Forelimb muscle (tissue), 1 donor: ENCODE data around the gene GALNT18. TPM values are rescaled to one million over a fixed set of nuclear protein-coding genes. Genes with fewer than 3 reads are reported as not detected.

Experiments
- DNase-seq: peaks from one replicate; pipeline ENCODE4 v3.0.0-alpha.2; 2013; ENCODE audit warnings: low read depth
- polyA plus RNA-seq: library from polyadenylated mRNA; unstranded; fragments of 120-200 nt; gene quantifications from one replicate; pipeline ENCODE4 v1.2.1, GENCODE V29; 2013; ENCODE audit not compliant: insufficient read length

GALNT18 gene
- polyA plus RNA-seq, 1 donor, result 10.0 TPM

DNA sequence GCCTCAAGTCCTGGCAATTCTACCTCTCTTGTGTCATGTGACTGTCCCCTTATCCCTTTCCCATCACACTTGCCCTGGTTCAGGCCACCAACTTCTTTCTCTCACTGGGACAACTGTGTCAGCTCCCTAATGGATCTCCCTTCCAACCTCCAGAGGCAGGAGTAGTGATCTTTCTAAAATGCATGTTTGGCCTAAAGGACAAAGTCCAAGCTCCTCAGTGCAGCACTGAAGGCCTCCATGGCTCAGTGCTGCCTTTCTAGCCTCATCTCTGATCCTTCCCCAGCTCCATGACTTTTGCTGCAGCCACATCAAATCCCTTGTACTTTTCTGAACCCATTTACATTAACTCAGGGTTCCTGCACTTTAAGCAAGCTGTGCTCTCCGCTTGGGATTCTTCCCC is 349.6 kb downstream of the GALNT18 start:
- DNase-seq, result no peak

DNA sequence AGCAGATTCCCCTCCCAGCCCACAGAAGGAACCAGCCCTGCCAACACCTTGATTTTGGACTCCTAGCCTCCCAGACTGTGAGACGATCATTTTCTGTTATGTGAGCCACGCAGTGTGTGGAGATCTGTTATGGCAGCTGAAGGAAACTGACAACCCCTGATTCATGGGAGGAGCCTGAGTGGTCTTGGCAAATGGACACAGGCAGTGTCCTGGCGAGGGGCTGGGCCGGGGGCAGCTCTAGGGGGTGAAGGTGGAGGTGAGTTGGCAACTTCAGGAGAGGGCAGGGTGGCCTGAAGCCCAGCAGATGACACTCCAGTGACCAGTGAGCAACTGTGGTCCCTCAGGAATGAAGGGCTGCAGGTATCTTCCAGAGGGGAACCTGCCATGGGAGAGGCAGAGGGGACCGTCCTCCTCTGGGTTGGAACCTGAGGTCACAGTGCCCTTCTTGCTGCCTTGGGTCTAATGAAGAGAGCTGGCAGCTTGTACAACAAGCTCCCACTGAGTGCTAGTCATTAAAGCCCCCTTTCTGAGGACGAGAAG is 351.5 kb downstream of the GALNT18 start:
- no peak for DNase-seq

DNA sequence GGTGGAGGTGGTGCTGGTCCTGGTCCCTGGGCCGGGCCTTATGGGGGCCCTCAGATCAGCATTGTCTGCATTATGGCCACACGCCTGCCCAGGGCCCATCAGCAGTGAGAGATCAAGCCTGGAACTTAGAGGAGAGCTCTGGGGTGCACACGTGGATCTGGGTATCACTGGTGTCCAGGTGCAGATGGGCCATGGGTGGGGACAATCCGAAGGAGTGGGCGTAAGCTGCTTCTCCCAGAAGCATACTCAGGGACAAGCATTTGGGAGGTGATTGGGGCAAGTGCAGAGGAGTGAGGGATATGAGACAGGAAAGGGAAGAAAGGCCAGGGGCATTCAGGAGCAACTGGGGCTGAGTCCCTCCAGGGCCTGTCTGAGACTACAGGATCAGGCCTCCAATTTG is 353.1 kb downstream of the GALNT18 start:
- DNase-seq, result no peak

DNA sequence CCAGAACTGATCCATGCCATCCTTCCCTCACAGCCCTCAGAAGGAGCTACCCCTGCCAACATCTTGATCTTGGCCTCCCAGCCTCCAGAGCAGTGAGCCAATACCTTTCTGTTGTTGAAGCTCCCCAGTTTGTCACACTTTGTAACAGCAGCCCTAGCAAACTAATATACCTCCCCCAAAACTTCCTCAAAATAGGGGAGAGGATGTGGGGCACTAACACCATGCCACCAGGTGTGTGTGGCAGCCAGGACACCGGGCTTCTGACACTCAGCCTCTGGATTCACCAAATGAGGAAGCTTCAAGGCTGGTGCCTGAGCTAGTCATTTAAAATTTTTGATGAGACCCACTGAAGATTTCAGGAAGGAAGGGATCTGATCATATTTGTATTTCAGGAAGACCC is 353.7 kb downstream of the GALNT18 start:
- no peak for DNase-seq

DNA sequence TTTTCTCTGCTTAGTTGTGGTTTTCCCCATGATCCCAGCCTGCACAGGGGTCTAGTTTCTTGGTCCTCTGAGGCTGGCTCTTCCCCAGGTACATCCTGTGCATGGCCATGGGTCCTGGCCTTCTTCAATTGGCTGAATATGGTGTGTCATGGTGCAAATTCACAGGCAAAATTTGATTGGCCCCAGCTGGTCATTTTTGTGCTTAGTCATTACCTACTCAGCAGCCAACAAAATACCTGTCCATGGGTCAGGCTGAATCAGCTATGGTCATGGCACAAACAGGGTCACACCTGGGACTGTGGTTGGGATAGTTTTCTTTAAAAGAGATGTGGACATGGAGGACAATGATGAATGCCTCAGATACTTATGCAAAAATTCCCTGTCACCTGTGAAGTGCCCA is 354.5 kb downstream of the GALNT18 start:
- no peak for DNase-seq

DNA sequence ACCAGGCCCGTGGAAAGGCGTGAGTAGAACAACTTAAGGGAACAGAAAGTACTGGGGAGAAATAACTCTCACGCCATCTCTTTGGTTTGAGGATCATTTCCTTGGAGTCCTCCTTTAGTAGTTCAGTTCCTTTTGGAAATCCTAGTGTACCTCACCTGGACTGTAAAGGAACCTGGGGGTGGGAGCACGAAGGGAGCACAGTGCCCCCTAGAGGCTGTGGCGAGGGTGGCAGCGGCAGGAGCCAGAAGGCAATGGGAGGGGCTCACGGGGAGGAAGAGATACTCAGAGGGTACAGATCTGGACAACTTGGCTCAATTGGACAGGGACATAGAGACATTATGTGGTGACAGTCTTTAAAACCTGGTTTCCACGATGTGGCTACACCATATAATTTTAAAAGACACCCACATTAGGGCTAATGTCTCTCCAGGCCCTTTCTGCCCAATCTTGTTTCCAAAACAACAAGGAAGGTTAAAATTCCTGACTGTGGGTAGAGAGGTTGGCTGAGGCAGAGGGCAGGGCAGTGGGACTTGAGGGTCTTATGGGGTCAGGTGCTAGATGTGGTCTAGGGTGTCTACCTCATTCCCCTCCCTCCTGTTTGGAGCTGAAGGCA is 355.7 kb downstream of the GALNT18 start:
- DNase-seq, result no peak

DNA sequence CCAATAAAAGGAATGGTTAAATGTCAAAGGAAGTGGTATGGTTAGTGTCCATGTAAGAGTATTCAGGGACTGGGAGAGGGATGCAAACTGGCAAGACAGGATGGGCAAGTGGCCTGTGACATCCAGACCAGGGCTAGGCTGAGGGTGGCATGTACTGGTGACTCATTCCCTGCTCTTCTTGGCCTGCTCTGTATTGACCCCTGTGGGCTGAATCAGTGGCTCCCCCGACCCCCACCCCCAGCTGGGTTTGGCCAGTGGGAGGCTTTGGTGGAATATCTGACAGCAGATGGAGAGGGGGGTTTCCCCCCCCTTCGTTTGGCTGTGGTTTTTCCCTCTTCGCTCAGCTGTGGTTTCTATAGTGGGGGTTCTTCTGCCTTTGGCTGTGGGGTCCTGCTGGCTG is 356.5 kb downstream of the GALNT18 start:
- DNase-seq, result no peak

DNA sequence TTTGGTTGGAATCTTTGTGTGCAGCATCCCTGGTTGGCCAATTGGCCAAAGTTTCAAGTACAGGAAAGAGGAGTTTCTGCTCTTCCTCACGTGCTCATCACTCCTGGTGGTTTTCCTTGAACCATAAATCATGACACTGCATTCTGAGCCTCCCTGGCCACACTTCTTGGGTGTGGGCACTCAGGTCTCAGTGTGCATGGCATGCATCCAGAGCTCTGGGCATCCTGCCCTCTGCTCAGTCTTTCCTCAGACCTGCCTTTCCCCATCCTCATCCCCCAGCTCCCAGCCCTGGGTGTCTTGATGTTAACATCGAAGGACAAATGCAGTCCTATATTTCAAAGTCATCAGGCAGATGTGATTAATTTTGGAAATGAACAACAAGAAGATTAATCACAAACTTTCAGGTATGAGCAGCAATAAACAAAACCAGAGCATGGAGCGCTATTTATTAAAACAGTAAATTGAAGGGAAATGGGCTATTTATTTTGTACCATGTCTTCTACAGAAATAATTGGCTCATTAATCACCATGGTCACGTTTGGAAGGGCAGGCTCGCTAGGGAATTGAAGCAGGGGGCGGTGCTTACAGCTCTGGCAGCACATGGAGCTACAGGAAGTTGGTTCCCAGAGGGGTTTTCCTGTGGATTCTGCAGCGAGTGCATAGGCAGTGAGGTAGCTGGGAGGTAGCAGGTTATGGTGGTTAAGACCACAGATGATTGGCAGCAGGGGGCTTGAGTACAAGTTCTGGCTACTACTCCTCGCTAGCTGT is 358.4 kb downstream of the GALNT18 start:
- no peak for DNase-seq

DNA sequence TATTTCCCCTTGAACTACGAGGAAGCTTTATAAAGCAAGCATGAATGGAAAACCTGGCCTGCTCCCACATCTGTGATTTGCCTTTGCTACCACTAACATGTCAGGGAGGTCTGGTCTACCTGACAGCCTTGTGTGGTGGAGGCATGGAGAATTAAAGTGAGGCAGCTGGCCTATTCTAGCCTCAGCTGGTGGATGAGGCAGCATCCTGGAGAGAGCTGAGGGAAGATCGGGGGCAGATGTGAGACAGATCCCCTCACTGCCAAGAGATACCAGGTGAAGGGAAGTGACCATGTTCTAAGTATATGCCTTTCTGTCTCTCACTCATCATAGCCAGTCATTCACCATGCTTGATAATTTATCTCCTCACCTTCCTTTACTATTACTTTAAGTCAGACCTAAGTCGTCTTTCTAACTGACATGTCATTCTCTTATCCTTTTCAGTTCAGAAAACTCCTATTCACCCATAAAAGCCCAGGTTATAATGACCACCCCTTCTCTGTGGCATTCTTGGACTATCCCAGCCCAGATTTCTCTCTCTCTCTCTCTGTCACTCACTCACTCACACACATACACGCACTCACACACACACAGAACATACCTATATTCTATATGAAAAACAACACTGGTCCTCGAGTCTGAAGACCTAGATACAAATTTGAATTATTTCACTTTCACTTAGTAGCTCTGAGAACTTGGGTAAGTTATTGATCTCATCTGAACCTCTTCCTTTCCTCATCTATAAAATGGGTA is 359.5 kb downstream of the GALNT18 start:
- no peak for DNase-seq

DNA sequence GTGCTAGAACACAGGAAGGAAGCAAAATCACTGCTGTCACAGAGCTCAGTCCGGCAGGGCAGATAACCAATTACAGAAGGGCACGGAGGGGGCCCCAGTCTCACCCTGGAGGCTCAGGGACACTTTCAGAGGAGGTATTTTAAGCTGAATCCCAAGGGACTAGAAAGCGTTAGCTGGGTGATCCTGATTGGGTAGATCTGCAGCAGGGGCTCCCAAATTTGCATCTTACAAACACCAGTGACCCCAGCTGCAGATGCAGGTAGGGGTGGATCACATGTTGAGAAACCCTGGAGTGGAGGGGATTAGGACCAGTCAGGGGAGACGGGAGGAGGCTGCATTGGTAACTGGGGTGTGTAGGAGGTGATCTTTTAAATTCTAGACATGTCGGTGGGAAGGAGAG is 360.2 kb downstream of the GALNT18 start:
- DNase-seq, result no peak

DNA sequence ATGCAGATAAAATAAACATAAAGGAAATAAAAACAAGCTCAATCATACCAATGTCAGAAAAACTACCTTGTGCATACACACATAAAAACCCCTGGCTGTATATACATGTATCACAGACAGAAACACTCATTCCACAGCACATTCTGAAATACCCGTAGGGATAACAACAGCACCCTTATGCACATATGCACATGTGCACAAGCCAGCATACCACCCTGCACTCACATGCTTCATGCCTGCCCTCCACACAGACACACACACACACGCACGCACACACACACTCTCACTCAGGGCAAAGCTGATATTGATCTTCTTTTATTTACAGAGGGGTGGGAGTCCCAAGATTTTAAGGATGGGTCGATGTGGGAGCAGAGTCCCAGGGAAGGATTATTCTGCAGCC is 360.9 kb downstream of the GALNT18 start:
- no peak for DNase-seq

DNA sequence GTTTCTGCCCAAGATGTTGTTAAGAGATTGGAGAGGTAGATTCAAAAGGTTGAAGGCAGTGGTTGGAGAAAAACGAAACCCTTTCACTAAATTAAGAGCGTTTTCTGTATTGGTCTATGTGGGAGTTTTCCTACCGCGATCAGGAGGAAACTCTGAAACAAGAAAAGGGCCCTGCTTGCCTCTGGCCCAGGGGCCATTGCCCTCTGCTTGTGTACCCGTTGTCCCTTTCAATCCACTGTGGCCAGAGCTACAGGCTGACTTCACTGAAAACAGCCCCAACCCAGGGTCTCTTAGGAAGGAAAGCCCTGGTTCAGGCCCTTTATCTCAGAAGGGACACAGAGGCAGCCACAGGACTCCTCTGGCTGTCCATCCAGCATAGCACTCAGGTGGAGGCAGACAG is 367.8 kb downstream of the GALNT18 start:
- no peak for DNase-seq

DNA sequence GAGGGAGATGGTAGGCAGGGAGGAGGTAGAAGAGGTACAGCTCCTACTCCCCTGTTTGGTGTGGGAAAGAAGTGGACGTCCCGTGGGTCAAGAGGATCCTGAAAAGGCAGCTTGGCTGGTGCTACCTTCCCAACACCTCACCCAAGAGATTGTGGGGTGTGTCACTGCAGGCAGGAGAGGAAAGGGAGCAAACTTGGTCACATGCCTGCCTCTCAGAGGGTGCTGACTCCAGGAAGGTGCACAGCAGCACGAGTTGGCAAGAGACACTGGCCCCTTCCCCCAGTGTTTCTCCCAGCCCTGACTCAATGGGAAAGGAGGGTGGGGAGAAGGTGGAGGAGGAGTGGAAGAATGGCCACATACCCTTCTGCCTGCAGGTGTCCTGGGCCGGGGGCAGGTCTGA is 368.3 kb downstream of the GALNT18 start:
- DNase-seq, result no peak

DNA sequence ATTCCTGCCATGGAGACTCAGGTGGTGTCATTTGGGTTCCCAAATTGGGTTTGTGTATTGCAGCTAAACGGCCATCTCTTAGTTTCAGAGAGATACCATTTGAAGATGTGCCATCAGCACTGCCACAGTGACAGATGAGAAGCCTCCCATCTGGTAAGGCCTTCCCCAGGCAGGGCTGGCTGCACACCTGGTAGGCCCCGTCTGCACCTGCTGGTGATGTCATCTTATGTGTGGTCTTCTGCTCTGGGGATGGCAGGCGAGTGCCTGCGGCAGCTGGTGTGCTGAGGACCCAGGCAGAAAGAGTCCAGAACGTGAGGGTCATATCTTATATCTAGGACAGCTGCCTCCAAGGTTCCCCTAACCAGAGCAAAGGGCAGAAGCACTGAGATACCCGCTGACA is 369.4 kb downstream of the GALNT18 start:
- DNase-seq, result no peak

DNA sequence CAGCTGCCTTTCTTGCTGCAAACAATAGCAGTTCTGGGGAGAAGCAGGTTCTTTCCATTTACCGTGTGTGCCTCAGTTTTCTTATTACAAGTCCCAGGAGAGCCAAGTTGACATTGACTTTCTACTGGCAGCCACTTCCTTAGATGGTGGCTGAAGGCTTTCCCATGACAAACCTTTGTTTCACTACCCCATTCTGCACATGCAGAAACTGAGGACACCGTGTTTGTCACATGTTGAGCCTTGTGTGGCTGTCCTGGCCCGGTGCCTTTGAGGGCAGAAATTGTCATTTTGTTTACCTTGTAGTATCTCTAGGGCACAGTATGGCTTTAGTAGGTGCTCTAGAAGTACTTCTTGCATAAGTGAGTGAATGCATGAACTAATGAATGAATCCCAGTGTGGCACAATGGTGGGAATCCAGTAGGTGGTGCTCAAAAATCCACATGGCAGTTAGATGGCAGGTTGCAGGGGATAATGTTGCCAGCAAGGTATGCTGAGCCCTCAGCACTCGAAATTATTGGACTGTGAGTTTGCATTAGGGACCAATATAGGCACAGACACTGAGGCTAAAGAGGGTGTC is 370.3 kb downstream of the GALNT18 start:
- DNase-seq, result no peak

DNA sequence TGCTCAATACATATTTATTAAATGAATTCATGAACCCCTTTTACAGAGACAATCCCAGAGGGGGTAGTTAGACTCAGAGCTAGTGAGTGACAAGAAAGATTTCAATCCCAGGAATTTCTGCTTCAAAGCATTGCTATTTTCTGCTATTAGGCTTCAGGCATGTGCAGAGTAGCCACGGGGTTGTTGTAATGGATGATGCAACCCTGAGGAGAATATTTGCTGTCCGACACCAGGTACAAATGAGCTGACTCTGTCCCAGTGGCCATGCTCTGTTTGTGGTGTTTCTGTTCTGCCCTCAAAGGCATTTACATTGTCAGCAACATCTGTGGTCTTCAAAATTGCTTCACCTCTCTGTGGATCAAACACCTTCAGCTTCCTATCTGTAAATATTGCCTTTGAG is 371.3 kb downstream of the GALNT18 start:
- DNase-seq, result no peak

DNA sequence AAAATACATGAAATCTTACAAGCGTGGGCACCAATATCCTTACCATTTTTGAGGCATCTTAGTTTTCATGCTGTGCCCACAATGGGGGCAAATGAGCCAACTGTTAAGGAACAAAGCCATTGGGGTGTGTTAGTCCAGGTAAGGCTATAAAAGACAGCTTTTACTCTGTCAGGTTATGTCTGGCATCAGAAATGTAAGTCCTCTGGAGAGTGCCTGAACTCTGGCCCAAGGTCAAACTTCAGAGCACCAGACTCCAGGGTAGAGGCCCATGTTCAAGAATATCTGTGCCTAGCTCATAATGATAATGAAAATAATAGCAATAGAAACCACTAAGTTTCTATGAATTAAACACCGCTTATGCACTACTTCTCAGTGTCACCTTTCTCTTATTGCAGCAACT is 374.2 kb downstream of the GALNT18 start:
- no peak for DNase-seq

DNA sequence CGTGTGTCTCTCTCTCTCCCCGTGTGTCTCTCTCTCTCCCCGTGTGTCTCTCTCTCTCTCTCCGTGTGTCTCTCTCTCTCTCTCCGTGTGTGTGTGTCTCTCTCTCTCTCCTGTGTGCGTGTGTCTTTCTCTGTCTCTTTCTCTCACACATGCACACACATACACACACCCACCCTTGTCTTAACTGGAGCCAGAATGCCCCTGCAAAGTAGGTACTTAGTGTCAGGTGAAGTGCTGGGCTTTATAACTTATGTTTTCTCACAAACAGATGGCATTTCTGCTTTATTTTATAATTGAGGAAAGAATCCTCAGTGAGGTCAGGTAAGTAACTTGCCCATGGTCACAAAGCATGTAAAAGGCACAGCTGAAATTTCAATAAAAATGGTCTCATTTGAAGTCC is 374.7 kb downstream of the GALNT18 start:
- DNase-seq, result no peak

DNA sequence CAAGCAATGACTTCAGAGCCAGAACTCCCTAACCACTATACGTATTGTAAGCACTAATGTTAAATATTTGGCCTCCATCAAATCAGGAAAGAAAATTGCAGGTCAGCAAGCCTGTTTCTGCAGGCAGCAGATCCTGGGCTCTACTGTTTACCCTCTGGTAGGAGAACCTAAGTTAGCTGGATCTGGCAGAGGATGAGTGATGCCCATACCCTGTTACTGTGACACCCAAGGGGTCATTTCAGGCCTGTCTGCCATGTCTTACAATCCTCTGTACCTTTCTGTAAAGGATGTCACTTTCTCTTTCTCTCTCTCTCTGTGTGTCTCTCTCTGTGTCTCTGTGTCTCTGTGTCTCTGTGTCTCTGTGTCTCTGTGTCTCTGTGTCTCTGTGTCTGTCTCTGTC is 375.6 kb downstream of the GALNT18 start:
- DNase-seq, result no peak

DNA sequence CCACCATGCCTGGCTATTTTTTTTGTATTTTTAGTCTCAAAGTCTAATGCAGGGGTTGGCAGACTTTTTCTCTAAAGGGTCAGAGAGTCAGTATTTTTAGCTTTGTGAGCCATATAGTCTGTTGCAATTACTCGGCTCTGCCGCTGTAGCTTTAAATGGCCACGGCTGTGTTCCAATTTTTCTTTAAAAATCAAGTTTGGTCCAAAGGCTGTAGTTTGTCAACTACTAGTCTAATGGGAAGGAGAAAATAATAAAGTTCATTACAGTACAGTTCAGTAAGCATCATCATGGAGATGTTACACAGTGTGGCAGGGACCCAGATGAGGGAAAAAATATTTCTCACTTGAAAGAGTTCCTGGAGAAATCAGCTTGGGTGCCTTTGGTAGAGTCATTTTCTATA is 376.4 kb downstream of the GALNT18 start:
- DNase-seq, result no peak

DNA sequence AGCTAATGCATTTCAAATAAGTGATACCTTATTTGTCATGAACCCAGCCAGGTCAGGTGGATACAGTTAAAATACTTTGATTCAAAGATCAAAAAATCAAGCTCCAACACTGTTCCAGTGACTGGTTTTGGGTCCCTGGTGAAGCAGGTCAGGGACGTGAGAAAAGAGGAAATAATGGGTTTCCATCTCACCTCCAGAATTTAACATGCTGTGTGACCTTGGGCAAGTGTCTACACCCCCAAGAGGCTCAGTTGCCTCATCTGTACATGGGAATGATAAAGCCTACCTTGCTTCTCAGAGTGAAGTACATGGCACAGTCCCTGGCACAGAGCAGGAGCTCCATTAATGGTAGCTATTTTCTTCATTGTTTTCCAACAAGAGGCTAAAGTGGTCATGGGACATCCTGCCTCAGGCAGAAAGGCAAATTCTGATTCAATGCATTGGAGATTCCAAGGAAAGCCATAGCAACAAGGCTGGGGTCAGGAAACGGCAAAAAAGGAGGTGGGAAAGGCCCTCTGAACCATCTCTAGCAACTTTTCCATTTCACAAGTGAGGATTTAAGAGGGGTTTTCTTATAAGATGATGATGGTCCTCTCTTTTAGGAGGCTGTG is 377.2 kb downstream of the GALNT18 start:
- no peak for DNase-seq
